Right lobe of liver (tissue), 4 donors: Measurements from ENCODE around the gene CST8.

Source experiments
- CTCF ChIP-seq, 4 donors: fragments of 200-600 bp in 3 of 4; fragments of 450-650 bp in 1 of 4; IDR thresholded peaks; one replicate each; pipeline versions ENCODE4 v1.5.1 to v1.8.0; 2016 to 2022; ENCODE audit warnings: antibody characterized with exemption in 4 of 4, mild to moderate bottlenecking in 2 of 4
- POLR2A ChIP-seq: fragments of 450-650 bp; IDR thresholded peaks from one replicate; pipeline ENCODE4 v1.6.1; 2017; ENCODE audit warnings: antibody characterized with exemption, mild to moderate bottlenecking
- donor health status: DM: no; HTN: no; CAD: no.
- donor health status: DM: no; HTN: no; CAD: no.
- donor health status: DM: no; HTN: yes; CAD: no.

GRCh38 chr20:23509247-23509913, 18.5 kb downstream of the CST8 start:
- no peak for TF ChIP-seq CTCF (IDR thresholded peaks at IDR 0.05)
- no peak for TF ChIP-seq POLR2A
